HepG2 (cell line): Measurements from ENCODE around the gene B4GALT5. TPM values are rescaled to one million over a fixed set of nuclear protein-coding genes. Genes with fewer than 3 reads are reported as not detected.
A peak's percentile ranks its signal among the peaks of the same experiment; 100 is the strongest.

Experiments
- AHR ChIP-seq: IDR thresholded peaks from 2 replicates; pipeline ENCODE4 v1.6.1; 2018; ENCODE audit warnings: missing genetic modification reagents, missing compliant biosample characterization
- HNF4A ChIP-seq: sonication (generic); formaldehyde crosslinking; IDR thresholded peaks from 2 replicates; pipeline ENCODE4 v1.4.0; 2020; ENCODE audit warnings: missing genetic modification reagents
- HNRNPH1 ChIP-seq: fragments of 200-400 bp; formaldehyde crosslinking; optimal IDR thresholded peaks from 2 replicates; pipeline ENCODE3; 2017; ENCODE audit warnings: mild to moderate bottlenecking, low read depth, low read length
- NFIC ChIP-seq: IDR thresholded peaks from 2 replicates; pipeline ENCODE4 v1.6.1; 2012; ENCODE audit warnings: mild to moderate bottlenecking, low read length, inconsistent platforms
- PRMT3 ChIP-seq: sonication (generic); formaldehyde crosslinking; IDR thresholded peaks from 2 replicates; pipeline ENCODE4 v1.8.1; 2022; ENCODE audit warnings: low read depth, mild to moderate bottlenecking, moderate library complexity, missing genetic modification reagents, borderline replicate concordance
- SALL1 ChIP-seq: sonication (generic); formaldehyde crosslinking; IDR thresholded peaks from 2 replicates; pipeline ENCODE4 v1.8.0; 2022; ENCODE audit warnings: mild to moderate bottlenecking, missing genetic modification reagents
- SOX13 ChIP-seq, 3 experiments: fragments of 450-650 bp in 1 of 3; sonication (generic) in 1 of 3; formaldehyde crosslinking in 1 of 3; IDR thresholded peaks in 2 of 3; conservative IDR thresholded peaks in 1 of 3; 2 replicates each; pipeline versions ENCODE4 v1.5.0 to v1.6.1; 2016 to 2020; ENCODE audit warnings: antibody characterized with exemption in 1 of 3, mild to moderate bottlenecking in 1 of 3, missing compliant biosample characterization in 1 of 3, missing genetic modification reagents in 1 of 3, moderate library complexity in 1 of 3
- USF2 ChIP-seq, 2 experiments: sonication (generic) in 1 of 2; formaldehyde crosslinking in 1 of 2; IDR thresholded peaks; 2 replicates each; pipeline versions ENCODE4 v1.5.1 to v1.6.1; 2011 to 2020; ENCODE audit warnings: borderline replicate concordance in 1 of 2, low read depth in 1 of 2, low read length in 1 of 2, mild to moderate bottlenecking in 1 of 2, missing genetic modification reagents in 1 of 2, moderate library complexity in 1 of 2
- ZBTB1 ChIP-seq: sonication (generic); formaldehyde crosslinking; IDR thresholded peaks from 2 replicates; pipeline ENCODE4 v1.4.0; 2020; ENCODE audit warnings: missing genetic modification reagents, borderline replicate concordance
- ZBTB38 ChIP-seq: sonication (generic); formaldehyde crosslinking; IDR thresholded peaks from 2 replicates; pipeline ENCODE4 v1.5.1; 2020; ENCODE audit warnings: mild to moderate bottlenecking, missing genetic modification reagents
- ZHX2 ChIP-seq, 2 experiments: sonication (generic) in 1 of 2; formaldehyde crosslinking in 1 of 2; IDR thresholded peaks; 2 replicates each; pipeline versions ENCODE4 v1.6.1 to v1.9.0; 2014 to 2022; ENCODE audit warnings: antibody characterized with exemption in 1 of 2, borderline replicate concordance in 1 of 2, inconsistent platforms in 1 of 2, low read depth in 1 of 2, missing genetic modification reagents in 1 of 2
- ZNF331 ChIP-seq: sonication (generic); formaldehyde crosslinking; IDR thresholded peaks from 2 replicates; pipeline ENCODE4 v1.4.0; 2020; ENCODE audit warnings: missing genetic modification reagents
- ZNF34 ChIP-seq: sonication (generic); formaldehyde crosslinking; IDR thresholded peaks from 2 replicates; pipeline ENCODE4 v1.4.0; 2020; ENCODE audit warnings: mild to moderate bottlenecking, missing genetic modification reagents, borderline replicate concordance
- ZNF431 ChIP-seq: sonication (generic); formaldehyde crosslinking; IDR thresholded peaks from 2 replicates; pipeline ENCODE4 v1.9.0; 2022; ENCODE audit warnings: missing genetic modification reagents, low read depth, mild to moderate bottlenecking, borderline replicate concordance
- ZNF629 ChIP-seq: sonication (generic); formaldehyde crosslinking; conservative IDR thresholded peaks from 2 replicates; pipeline ENCODE4 v1.5.0; 2020; ENCODE audit warnings: missing genetic modification reagents
- ZNF652 ChIP-seq: IDR thresholded peaks from 2 replicates; pipeline ENCODE4 v1.6.1; 2016; ENCODE audit warnings: low read depth, borderline replicate concordance
- ZNF792 ChIP-seq: IDR thresholded peaks from 2 replicates; pipeline ENCODE4 v1.6.1; 2016
- ZNF800 ChIP-seq: sonication (generic); formaldehyde crosslinking; IDR thresholded peaks from 2 replicates; pipeline ENCODE4 v1.4.0; 2020; ENCODE audit warnings: missing genetic modification reagents
- polyA plus RNA-seq, 8 experiments: library from polyadenylated mRNA; depleted of rRNA in 3 of 8; stranded (reverse) in 7 of 8; unstranded in 1 of 8; fragments of >200 nt; fragmentation: Illumina TruSeq in 4 of 8; extraction: Trizol in 4 of 8; gene quantifications; 2 replicates each; pipeline versions ENCODE4 v1.2.1 to v1.2.3, GENCODE V29; 2011 to 2016; ENCODE audit warnings: low read depth in 4 of 8, missing spikeins in 1 of 8, mixed read lengths in 1 of 8; ENCODE audit not compliant: insufficient read depth in 1 of 8
- total RNA-seq, 5 experiments: library from RNA; depleted of rRNA; stranded (reverse); fragments of >200 nt; fragmentation: Illumina TruSeq; extraction: Trizol; gene quantifications; 2 replicates each; pipeline ENCODE4 v1.2.3, GENCODE V29; 2016; ENCODE audit warnings: low read depth in 1 of 5

The B4GALT5 gene
- total and polyA plus RNA-seq, 2 of the 13 experiments (the other 11 are each of a cell fraction or from before 2014, with no cell fraction given) = 27.3 to 30.9 TPM

DNA sequence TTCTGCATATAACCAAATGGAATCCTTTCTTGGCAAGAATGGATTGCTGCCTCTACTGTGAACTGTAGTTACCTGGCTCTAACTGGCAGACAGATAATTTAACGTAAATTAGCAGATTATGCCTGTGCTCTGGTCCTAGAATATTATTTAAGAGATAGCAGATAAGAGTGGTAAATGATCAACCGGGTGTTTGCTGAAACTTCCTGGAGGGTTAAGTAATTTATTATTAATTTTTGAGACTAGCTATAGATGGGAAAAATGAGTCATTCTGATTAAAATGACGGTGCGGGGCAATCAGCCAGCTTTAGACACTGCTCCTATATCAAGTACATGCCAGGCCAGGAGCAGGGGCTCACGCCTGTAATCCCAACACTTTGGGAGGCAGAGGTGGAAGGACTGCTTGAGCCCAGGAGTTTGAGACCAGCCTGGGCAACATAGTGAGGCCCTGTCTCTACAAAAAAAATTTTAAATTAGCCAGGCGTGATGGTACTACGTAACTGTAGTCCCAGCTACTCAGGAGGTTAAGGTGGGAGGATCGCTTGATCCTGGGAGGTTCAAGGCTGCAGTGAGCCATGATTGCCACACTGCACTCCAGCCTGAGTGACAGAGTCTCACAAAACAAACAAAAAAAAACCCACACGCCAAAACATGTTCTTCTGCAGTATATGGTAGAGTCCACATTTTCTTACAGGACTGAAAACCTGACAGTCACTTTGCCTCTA lies 22.6 kb downstream of the B4GALT5 start (continued):
- TF ChIP-seq ZBTB1 (CRISPR knock-in tag) (no peak), AHR (CRISPR knock-in tag) (0 out of 2 replicates have a peak, but pooled peaks have one; percentile 79), ZNF331 (CRISPR knock-in tag) (peak; percentile 95), SOX13 (IDR thresholded peaks at IDR 0.05) (0 out of 2 replicates have a peak, but pooled peaks have one; percentile 43), SOX13 (CRISPR knock-in tag; conservative IDR thresholded peaks at IDR 0.05 in 1 of 2, IDR thresholded peaks at IDR 0.05 in 1 of 2) (peak in 1 of 2 experiments; percentile 86; a peak in 2 of 4 replicates), ZNF652 (CRISPR knock-in tag) (peak; percentile 43; the same call in 1 of the 2 replicates), ZNF629 (CRISPR knock-in tag) (peak; percentile 51), HNRNPH1 (no peak), ZNF800 (peak; percentile 70), SALL1 (CRISPR knock-in tag) (peak; percentile 99), ZNF34 (CRISPR knock-in tag) (0 out of 2 replicates have a peak, but pooled peaks have one; percentile 85), ZHX2 (IDR thresholded peaks at IDR 0.05; ENCODE audit: low read depth) (no peak), ZHX2 (CRISPR knock-in tag; IDR thresholded peaks at IDR 0.05; ENCODE audit: borderline replicate concordance) (no peak), ZNF792 (CRISPR knock-in tag) (peak; percentile 88), PRMT3 (no peak), ZNF431 (CRISPR knock-in tag) (no peak), USF2 (IDR thresholded peaks at IDR 0.05; ENCODE audit: low read depth, low read length) (no peak), USF2 (CRISPR knock-in tag; IDR thresholded peaks at IDR 0.05; ENCODE audit: borderline replicate concordance) (no peak), NFIC (peak; percentile 75), HNF4A (CRISPR knock-in tag) (peak; percentile 92), ZBTB38 (CRISPR knock-in tag) (peak; percentile 84)
